WTC11 (cell line): Measurements from ENCODE around the gene TMEM131L. TPM values are rescaled to one million over a fixed set of nuclear protein-coding genes. Genes with fewer than 3 reads are reported as not detected.

Experiments used
- ATAC-seq: fragments of 200-7000 bp; cut with Tn5 transposase; 2 replicates; pipeline ENCODE4 v1.10.0; 2021; ENCODE audit warnings: mild to moderate bottlenecking, moderate library complexity
- CTCF ChIA-PET: fragments of 300-600 bp; sonication (Branson Sonifier 250); formaldehyde crosslinking; loops from one replicate; lab custom pipeline; 2021; ENCODE audit warnings: antibody characterized with exemption; lab: Charles Lee
- POLR2A ChIA-PET: fragments of 350-600 bp; sonication (Branson Sonifier 250); formaldehyde crosslinking; loops from one replicate; lab custom pipeline; 2021; ENCODE audit warnings: antibody characterized with exemption; lab: Charles Lee
- DNase-seq: peaks from one replicate; pipeline ENCODE4 v3.0.0; 2021; ENCODE audit warnings: low spot score
- H3K27ac Mint-ChIP-seq: 2 replicates; pipeline ENCODE4 v1.8.0; 2021; ENCODE audit warnings: mixed read lengths
- H3K27me3 Mint-ChIP-seq: 2 replicates; pipeline ENCODE4 v1.8.0; 2021; ENCODE audit warnings: low read depth, mild to moderate bottlenecking, moderate library complexity, mixed read lengths
- H3K36me3 Mint-ChIP-seq: 2 replicates; pipeline ENCODE4 v1.8.0; 2021; ENCODE audit warnings: mixed read lengths
- H3K4me1 Mint-ChIP-seq: 2 replicates; pipeline ENCODE4 v1.8.0; 2022; ENCODE audit warnings: mixed read lengths
- H3K4me3 Mint-ChIP-seq: 2 replicates; pipeline ENCODE4 v1.8.0; 2021; ENCODE audit warnings: mild to moderate bottlenecking, moderate library complexity, mixed read lengths
- H3K9me3 Mint-ChIP-seq: 2 replicates; pipeline ENCODE4 v1.8.0; 2021; ENCODE audit warnings: mixed read lengths
- ELF4 ChIP-seq: sonication (generic); formaldehyde crosslinking; IDR thresholded peaks from 2 replicates; pipeline ENCODE4 v1.8.1; 2022; ENCODE audit warnings: low read depth, mild to moderate bottlenecking, moderate library complexity, missing genetic modification reagents
- ESRRA ChIP-seq: sonication (generic); formaldehyde crosslinking; IDR thresholded peaks from 2 replicates; pipeline ENCODE4 v1.8.1; 2022; ENCODE audit warnings: mild to moderate bottlenecking, missing genetic modification reagents, borderline replicate concordance
- ETV6 ChIP-seq: sonication (generic); formaldehyde crosslinking; IDR thresholded peaks from 2 replicates; pipeline ENCODE4 v1.8.1; 2022; ENCODE audit warnings: mild to moderate bottlenecking, missing genetic modification reagents
- FOXP1 ChIP-seq: sonication (generic); formaldehyde crosslinking; IDR thresholded peaks from 2 replicates; pipeline ENCODE4 v1.8.0; 2022; ENCODE audit warnings: missing genetic modification reagents, mild to moderate bottlenecking, moderate library complexity, borderline replicate concordance
- IRF2 ChIP-seq: sonication (generic); formaldehyde crosslinking; IDR thresholded peaks from 2 replicates; pipeline ENCODE4 v1.8.0; 2022; ENCODE audit warnings: low read depth, missing genetic modification reagents, borderline replicate concordance
- NFYB ChIP-seq: sonication (generic); formaldehyde crosslinking; conservative IDR thresholded peaks from 2 replicates; pipeline ENCODE4 v1.8.0; 2022; ENCODE audit warnings: low read depth, missing genetic modification reagents
- SMAD4 ChIP-seq: sonication (generic); formaldehyde crosslinking; IDR thresholded peaks from 2 replicates; pipeline ENCODE4 v1.8.0; 2022; ENCODE audit warnings: mild to moderate bottlenecking, missing genetic modification reagents
- TEAD1 ChIP-seq: sonication (generic); formaldehyde crosslinking; IDR thresholded peaks from 2 replicates; pipeline ENCODE4 v1.8.0; 2022; ENCODE audit warnings: mild to moderate bottlenecking, missing genetic modification reagents
- TEAD4 ChIP-seq: sonication (generic); formaldehyde crosslinking; IDR thresholded peaks from 2 replicates; pipeline ENCODE4 v1.8.0; 2022; ENCODE audit warnings: mild to moderate bottlenecking, missing genetic modification reagents
- ZNF396 ChIP-seq: fragments of 250-450 bp; sonication (Bioruptor Pico); IDR thresholded peaks from 2 replicates; pipeline ENCODE4 v1.8.0; 2021; ENCODE audit warnings: mild to moderate bottlenecking, moderate library complexity, borderline replicate concordance
- ZNF416 ChIP-seq: fragments of 250-450 bp; sonication (Bioruptor Pico); IDR thresholded peaks from 2 replicates; pipeline ENCODE4 v1.9.0; 2021; ENCODE audit warnings: mild to moderate bottlenecking, inconsistent platforms
- ZNF423 ChIP-seq: fragments of 250-450 bp; sonication (Bioruptor Pico); IDR thresholded peaks from 2 replicates; pipeline ENCODE4 v2.1.2; 2022; ENCODE audit warnings: mild to moderate bottlenecking, moderate library complexity
- total RNA-seq: library from RNA; stranded (reverse); gene quantifications from 3 replicates; pipeline ENCODE4 v1.2.3, GENCODE V29; 2021
- TF ChIP-seq, protein P1 (sequence below): sonication (generic); formaldehyde crosslinking; IDR thresholded peaks from 2 replicates; pipeline ENCODE4 v1.8.0; 2023; ENCODE audit warnings: missing genetic modification reagents, mild to moderate bottlenecking, borderline replicate concordance
- TF ChIP-seq, protein P2 (sequence below): sonication (generic); formaldehyde crosslinking; IDR thresholded peaks from 2 replicates; pipeline ENCODE4 v1.8.0; 2022; ENCODE audit warnings: mild to moderate bottlenecking, missing genetic modification reagents
- TF ChIP-seq, protein P3 (sequence below): sonication (generic); formaldehyde crosslinking; IDR thresholded peaks from 2 replicates; pipeline ENCODE4 v1.8.0; 2022; ENCODE audit warnings: mild to moderate bottlenecking, missing genetic modification reagents
- TF ChIP-seq, protein P4 (sequence below): sonication (generic); formaldehyde crosslinking; conservative IDR thresholded peaks from 2 replicates; pipeline ENCODE4 v1.8.1; 2022; ENCODE audit warnings: mild to moderate bottlenecking, missing genetic modification reagents
- TF ChIP-seq, protein P5 (sequence below): sonication (generic); formaldehyde crosslinking; IDR thresholded peaks from 2 replicates; pipeline ENCODE4 v1.8.1; 2022; ENCODE audit warnings: low read depth, missing genetic modification reagents, borderline replicate concordance

The TMEM131L gene
- total RNA-seq, 1 experiment from 2014 or later: 26.7 TPM

DNA sequence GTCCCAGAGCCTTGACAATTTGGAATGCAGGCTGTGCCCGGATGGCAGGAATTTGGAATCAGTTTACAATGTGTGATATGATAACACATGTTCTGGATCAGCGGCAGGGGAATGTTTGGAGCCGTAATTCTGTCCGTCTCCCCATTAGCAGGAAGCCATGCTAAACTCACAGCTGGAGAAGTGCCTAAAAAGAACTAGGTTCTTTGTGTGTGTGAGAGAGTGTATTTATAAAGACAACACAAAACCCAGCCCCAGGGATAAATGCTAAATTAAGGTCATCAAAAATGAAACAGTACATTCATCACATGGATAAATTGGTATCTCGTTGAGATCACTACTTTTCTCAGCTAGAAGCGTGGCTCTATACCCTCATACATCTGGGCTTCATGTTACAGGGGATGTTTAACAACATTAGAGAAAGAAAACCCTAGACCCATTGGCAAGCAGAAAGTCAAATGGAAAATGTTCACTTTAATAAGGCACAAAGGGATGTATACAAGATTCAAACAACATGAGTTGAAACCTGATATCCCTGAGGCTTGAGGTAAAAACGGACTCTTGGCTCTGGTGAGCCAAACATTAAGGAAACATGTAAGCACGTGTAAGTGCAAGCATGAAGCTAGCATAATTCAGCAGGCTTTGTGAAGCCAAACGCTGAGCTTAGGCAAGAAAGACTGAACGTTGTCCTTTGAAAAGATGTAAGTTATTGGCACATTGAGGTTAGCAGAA, 18.0 kb upstream of the TMEM131L start:
- CTCF ChIA-PET: interaction anchor here (1.2 kb wide), 2 partner anchors 16 to 17 kb away, joined by 3 to 5 read pairs; partner anchors contain the start of gene TMEM131L
- no peak for TF ChIP-seq TEAD1
- TF ChIP-seq ZNF423: no peak
- no peak for TF ChIP-seq IRF2 (CRISPR knock-in tag)
- TF ChIP-seq, protein P1, sequence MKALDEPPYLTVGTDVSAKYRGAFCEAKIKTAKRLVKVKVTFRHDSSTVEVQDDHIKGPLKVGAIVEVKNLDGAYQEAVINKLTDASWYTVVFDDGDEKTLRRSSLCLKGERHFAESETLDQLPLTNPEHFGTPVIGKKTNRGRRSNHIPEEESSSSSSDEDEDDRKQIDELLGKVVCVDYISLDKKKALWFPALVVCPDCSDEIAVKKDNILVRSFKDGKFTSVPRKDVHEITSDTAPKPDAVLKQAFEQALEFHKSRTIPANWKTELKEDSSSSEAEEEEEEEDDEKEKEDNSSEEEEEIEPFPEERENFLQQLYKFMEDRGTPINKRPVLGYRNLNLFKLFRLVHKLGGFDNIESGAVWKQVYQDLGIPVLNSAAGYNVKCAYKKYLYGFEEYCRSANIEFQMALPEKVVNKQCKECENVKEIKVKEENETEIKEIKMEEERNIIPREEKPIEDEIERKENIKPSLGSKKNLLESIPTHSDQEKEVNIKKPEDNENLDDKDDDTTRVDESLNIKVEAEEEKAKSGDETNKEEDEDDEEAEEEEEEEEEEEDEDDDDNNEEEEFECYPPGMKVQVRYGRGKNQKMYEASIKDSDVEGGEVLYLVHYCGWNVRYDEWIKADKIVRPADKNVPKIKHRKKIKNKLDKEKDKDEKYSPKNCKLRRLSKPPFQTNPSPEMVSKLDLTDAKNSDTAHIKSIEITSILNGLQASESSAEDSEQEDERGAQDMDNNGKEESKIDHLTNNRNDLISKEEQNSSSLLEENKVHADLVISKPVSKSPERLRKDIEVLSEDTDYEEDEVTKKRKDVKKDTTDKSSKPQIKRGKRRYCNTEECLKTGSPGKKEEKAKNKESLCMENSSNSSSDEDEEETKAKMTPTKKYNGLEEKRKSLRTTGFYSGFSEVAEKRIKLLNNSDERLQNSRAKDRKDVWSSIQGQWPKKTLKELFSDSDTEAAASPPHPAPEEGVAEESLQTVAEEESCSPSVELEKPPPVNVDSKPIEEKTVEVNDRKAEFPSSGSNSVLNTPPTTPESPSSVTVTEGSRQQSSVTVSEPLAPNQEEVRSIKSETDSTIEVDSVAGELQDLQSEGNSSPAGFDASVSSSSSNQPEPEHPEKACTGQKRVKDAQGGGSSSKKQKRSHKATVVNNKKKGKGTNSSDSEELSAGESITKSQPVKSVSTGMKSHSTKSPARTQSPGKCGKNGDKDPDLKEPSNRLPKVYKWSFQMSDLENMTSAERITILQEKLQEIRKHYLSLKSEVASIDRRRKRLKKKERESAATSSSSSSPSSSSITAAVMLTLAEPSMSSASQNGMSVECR (CRISPR knock-in tag): no peak
- DNase-seq (no peak), ATAC-seq (no peak)
- Mint-ChIP-seq H3K4me3 (no peak overlapping the region), H3K27ac (no peak overlapping the region), H3K4me1 (peaks cover 23% of the 10 kb centered on the region), H3K36me3 (no peaks in the 10 kb centered on the region), H3K27me3 (peaks cover 3% of the 10 kb centered on the region; the same call in 1 of the 2 replicates), H3K9me3 (no peaks in the 10 kb centered on the region)
- POLR2A ChIA-PET: no interaction called here

DNA sequence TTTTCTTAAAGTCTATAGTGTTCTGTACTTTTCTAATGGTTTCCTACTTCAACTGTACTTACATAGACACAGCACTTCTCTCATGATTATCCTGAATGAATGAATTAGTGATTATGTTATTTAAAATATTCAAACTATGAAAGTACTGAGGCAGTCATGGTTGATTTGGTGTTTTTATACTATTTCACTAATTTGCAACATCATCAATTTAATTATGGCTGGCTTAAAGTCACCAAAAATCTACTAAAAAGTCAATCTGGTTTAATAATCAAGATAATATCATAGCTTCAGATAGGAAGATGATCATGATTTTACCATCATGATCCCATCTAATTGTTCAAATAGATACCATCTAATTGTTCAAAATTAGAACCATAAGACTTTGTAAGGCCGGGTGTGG, 16.8 kb upstream of the TMEM131L start:
- CTCF ChIA-PET: interaction anchor here (0.7 kb wide), 1 partner anchor 194 kb away, joined by 3 read pairs; no protein-coding TSS in a partner anchor
- no peak for ATAC-seq
- peaks cover 3% of the 10 kb centered on the region; the same call in 1 of the 2 replicates for H3K27me3 Mint-ChIP-seq
- no peak for TF ChIP-seq ELF4 (CRISPR knock-in tag)
- TF ChIP-seq ESRRA (CRISPR knock-in tag): no peak
- no peak for TF ChIP-seq FOXP1 (CRISPR knock-in tag)
- TF ChIP-seq, protein P2, sequence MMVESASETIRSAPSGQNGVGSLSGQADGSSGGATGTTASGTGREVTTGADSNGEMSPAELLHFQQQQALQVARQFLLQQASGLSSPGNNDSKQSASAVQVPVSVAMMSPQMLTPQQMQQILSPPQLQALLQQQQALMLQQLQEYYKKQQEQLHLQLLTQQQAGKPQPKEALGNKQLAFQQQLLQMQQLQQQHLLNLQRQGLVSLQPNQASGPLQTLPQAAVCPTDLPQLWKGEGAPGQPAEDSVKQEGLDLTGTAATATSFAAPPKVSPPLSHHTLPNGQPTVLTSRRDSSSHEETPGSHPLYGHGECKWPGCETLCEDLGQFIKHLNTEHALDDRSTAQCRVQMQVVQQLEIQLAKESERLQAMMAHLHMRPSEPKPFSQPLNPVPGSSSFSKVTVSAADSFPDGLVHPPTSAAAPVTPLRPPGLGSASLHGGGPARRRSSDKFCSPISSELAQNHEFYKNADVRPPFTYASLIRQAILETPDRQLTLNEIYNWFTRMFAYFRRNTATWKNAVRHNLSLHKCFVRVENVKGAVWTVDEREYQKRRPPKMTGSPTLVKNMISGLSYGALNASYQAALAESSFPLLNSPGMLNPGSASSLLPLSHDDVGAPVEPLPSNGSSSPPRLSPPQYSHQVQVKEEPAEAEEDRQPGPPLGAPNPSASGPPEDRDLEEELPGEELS (CRISPR knock-in tag): no peak
- no peak for TF ChIP-seq IRF2 (CRISPR knock-in tag)
- TF ChIP-seq, protein P3, sequence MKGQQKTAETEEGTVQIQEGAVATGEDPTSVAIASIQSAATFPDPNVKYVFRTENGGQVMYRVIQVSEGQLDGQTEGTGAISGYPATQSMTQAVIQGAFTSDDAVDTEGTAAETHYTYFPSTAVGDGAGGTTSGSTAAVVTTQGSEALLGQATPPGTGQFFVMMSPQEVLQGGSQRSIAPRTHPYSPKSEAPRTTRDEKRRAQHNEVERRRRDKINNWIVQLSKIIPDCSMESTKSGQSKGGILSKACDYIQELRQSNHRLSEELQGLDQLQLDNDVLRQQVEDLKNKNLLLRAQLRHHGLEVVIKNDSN: no peak
- TF ChIP-seq ZNF396 (CRISPR knock-in tag): no peak
- no peak for TF ChIP-seq ETV6 (CRISPR knock-in tag)
- TF ChIP-seq ZNF416 (CRISPR knock-in tag): no peak
- no peak for TF ChIP-seq NFYB (CRISPR knock-in tag)
- TF ChIP-seq, protein P4, sequence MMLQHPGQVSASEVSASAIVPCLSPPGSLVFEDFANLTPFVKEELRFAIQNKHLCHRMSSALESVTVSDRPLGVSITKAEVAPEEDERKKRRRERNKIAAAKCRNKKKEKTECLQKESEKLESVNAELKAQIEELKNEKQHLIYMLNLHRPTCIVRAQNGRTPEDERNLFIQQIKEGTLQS (CRISPR knock-in tag): no peak
- TF ChIP-seq TEAD4 (CRISPR knock-in tag): no peak
- TF ChIP-seq, protein P5, sequence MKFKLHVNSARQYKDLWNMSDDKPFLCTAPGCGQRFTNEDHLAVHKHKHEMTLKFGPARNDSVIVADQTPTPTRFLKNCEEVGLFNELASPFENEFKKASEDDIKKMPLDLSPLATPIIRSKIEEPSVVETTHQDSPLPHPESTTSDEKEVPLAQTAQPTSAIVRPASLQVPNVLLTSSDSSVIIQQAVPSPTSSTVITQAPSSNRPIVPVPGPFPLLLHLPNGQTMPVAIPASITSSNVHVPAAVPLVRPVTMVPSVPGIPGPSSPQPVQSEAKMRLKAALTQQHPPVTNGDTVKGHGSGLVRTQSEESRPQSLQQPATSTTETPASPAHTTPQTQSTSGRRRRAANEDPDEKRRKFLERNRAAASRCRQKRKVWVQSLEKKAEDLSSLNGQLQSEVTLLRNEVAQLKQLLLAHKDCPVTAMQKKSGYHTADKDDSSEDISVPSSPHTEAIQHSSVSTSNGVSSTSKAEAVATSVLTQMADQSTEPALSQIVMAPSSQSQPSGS (CRISPR knock-in tag): no peak
- TF ChIP-seq SMAD4 (CRISPR knock-in tag): no peak
- peaks cover 23% of the 10 kb centered on the region for H3K4me1 Mint-ChIP-seq
- H3K9me3 Mint-ChIP-seq: no peaks in the 10 kb centered on the region
- no peak overlapping the region for H3K4me3 Mint-ChIP-seq
- no peaks in the 10 kb centered on the region for H3K36me3 Mint-ChIP-seq
- no peak overlapping the region for H3K27ac Mint-ChIP-seq
- no peak for DNase-seq
- POLR2A ChIA-PET: no interaction called here
